ENCODE results near the gene MC3R. TPM values are rescaled to one million over a fixed set of nuclear protein-coding genes. Genes with fewer than 3 reads are reported as not detected.

Gene MC3R
- total RNA-seq, 1 experiment from 2014 or later = not detected

GRCh38 chr20:56202493-56203077, 45.9 kb upstream of the MC3R start:
- no peaks in the 10 kb centered on the region for H3K4me1 ChIP-seq (ENCODE audit: insufficient read depth, low read length)
- no peak overlapping the region for H3K27ac ChIP-seq (ENCODE audit: low read length)
- H3K9me2 ChIP-seq (replicated peaks; ENCODE audit: low read length) = no peaks in the 10 kb centered on the region
- 0 out of 2 replicates have a peak overlapping the region, but pooled peaks have one; percentile 23 for H2AFZ ChIP-seq (ENCODE audit: low read length)
- H3K9me3 ChIP-seq (ENCODE audit: low read length) = peaks cover 20% of the 10 kb centered on the region; the same call in 1 of the 2 replicates
- intact Hi-C loops (cut with micrococcal nuclease) = loop anchor here (2.0 to 5.0 kb wide), 2 partner anchors 142 to 375 kb away; no protein-coding TSS in a partner anchor
- H3K4me2 ChIP-seq (ENCODE audit: low read length) = no peak overlapping the region
- H3K9ac ChIP-seq (ENCODE audit: low read length) = no peak overlapping the region
- DNase-seq (peak; percentile 64), ATAC-seq (peak; percentile 53)
- H3K36me3 ChIP-seq (ENCODE audit: low read depth, low read length) = no peaks in the 10 kb centered on the region
- H3K79me2 ChIP-seq (ENCODE audit: low read length) = no peaks in the 10 kb centered on the region
- H3F3A ChIP-seq (ENCODE audit: low read length, unreplicated experiment) = no peaks in the 10 kb centered on the region
- ChIA-PET CTCF (interaction anchor here (0.5 to 1.2 kb wide), 4 partner anchors 13 to 428 kb away, joined by 3 to 4 read pairs (median 3); no protein-coding TSS in a partner anchor), POLR2A (ENCODE audit: unreplicated experiment) (no interaction called here)
- no TSS peak for BruUV-seq (replicated peaks)
- TF ChIP-seq EZH2phosphoT487 (IDR thresholded peaks at IDR 0.05; ENCODE audit: borderline replicate concordance, low read length) (no peak), EZH2 (IDR thresholded peaks at IDR 0.05; ENCODE audit: low read length, unreplicated experiment) (no peak), CTCF (conservative IDR thresholded peaks at IDR 0.05; ENCODE audit: low read depth, low read length) (peak; percentile 78)
- H3K4me3 ChIP-seq (ENCODE audit: low read length) = no peak overlapping the region
- H4K20me1 ChIP-seq (ENCODE audit: low read length) = no peaks in the 10 kb centered on the region
- H3K27me3 ChIP-seq (ENCODE audit: low read length) = peaks cover 12% of the 10 kb centered on the region; the same call in 1 of the 2 replicates

- Histone ChIP-seq H3K27me3 (ENCODE audit: low read length) (peaks cover 15% of the 10 kb centered on the region; the same call in 1 of the 2 replicates), H3K36me3 (ENCODE audit: low read depth, low read length) (no peaks in the 10 kb centered on the region), H3K9me2 (replicated peaks; ENCODE audit: low read length) (no peaks in the 10 kb centered on the region), H3K4me3 (ENCODE audit: low read length) (no peak overlapping the region), H3K9ac (ENCODE audit: low read length) (no peak overlapping the region), H2AFZ (ENCODE audit: low read length) (no peak overlapping the region), H3K9me3 (ENCODE audit: low read length) (peaks cover 15% of the 10 kb centered on the region; the same call in 1 of the 2 replicates), H3K27ac (ENCODE audit: low read length) (no peak overlapping the region), H3F3A (ENCODE audit: low read length, unreplicated experiment) (no peaks in the 10 kb centered on the region), H4K20me1 (ENCODE audit: low read length) (no peaks in the 10 kb centered on the region), H3K79me2 (ENCODE audit: low read length) (no peaks in the 10 kb centered on the region), H3K4me1 (ENCODE audit: insufficient read depth, low read length) (no peaks in the 10 kb centered on the region), H3K4me2 (ENCODE audit: low read length) (no peak overlapping the region)
- ATAC-seq (no peak), DNase-seq (no peak)
- BruUV-seq (replicated peaks) = no TSS peak
- POLR2A ChIA-PET (ENCODE audit: unreplicated experiment) = no interaction called here
- intact Hi-C loops (cut with micrococcal nuclease) = loop anchor here (5.0 kb wide), 1 partner anchor 373 kb away; no protein-coding TSS in a partner anchor
- CTCF ChIA-PET = interaction anchor here (0.7 kb wide), 1 partner anchor 955 kb away, joined by 3 read pairs; no protein-coding TSS in a partner anchor
- no peak for TF ChIP-seq CTCF (conservative IDR thresholded peaks at IDR 0.05; ENCODE audit: low read depth, low read length)
- no peak for TF ChIP-seq EZH2phosphoT487 (IDR thresholded peaks at IDR 0.05; ENCODE audit: borderline replicate concordance, low read length)
- no peak for TF ChIP-seq EZH2 (IDR thresholded peaks at IDR 0.05; ENCODE audit: low read length, unreplicated experiment)
These were observed 44.3 kb upstream of the MC3R start for GRCh38 chr20:56204206-56204605.

- Histone ChIP-seq H3K27ac (ENCODE audit: low read length) (no peak overlapping the region), H3K36me3 (ENCODE audit: low read depth, low read length) (no peaks in the 10 kb centered on the region), H3K9me3 (ENCODE audit: low read length) (peaks cover 4% of the 10 kb centered on the region; the same call in 1 of the 2 replicates), H3K4me3 (ENCODE audit: low read length) (no peak overlapping the region), H3K79me2 (ENCODE audit: low read length) (no peaks in the 10 kb centered on the region), H3K4me1 (ENCODE audit: insufficient read depth, low read length) (no peaks in the 10 kb centered on the region), H4K20me1 (ENCODE audit: low read length) (no peaks in the 10 kb centered on the region), H3K27me3 (ENCODE audit: low read length) (peaks cover 18% of the 10 kb centered on the region; the same call in 1 of the 2 replicates), H2AFZ (ENCODE audit: low read length) (no peak overlapping the region), H3K9ac (ENCODE audit: low read length) (no peak overlapping the region), H3F3A (ENCODE audit: low read length, unreplicated experiment) (no peaks in the 10 kb centered on the region), H3K4me2 (ENCODE audit: low read length) (no peak overlapping the region), H3K9me2 (replicated peaks; ENCODE audit: low read length) (no peaks in the 10 kb centered on the region)
- no TSS peak for BruUV-seq (replicated peaks)
- ChIA-PET POLR2A (ENCODE audit: unreplicated experiment) (no interaction called here), CTCF (no interaction called here)
- ATAC-seq (no peak), DNase-seq (no peak)
- no peak for TF ChIP-seq CTCF (conservative IDR thresholded peaks at IDR 0.05; ENCODE audit: low read depth, low read length)
- intact Hi-C loops (cut with micrococcal nuclease) = no loop called here
These were observed 43.2 kb upstream of the MC3R start for GRCh38 chr20:56205346-56205745.

All from PC-3 (cell line).